GM19035 (cell line): ENCODE measurements around the gene GFI1B.

Source experiments
- ATAC-seq: cut with Tn5 transposase; IDR thresholded peaks from one replicate; pipeline ENCODE4 v1.9.1; 2021; ENCODE audit not compliant: unreplicated experiment

The GFI1B gene

DNA sequence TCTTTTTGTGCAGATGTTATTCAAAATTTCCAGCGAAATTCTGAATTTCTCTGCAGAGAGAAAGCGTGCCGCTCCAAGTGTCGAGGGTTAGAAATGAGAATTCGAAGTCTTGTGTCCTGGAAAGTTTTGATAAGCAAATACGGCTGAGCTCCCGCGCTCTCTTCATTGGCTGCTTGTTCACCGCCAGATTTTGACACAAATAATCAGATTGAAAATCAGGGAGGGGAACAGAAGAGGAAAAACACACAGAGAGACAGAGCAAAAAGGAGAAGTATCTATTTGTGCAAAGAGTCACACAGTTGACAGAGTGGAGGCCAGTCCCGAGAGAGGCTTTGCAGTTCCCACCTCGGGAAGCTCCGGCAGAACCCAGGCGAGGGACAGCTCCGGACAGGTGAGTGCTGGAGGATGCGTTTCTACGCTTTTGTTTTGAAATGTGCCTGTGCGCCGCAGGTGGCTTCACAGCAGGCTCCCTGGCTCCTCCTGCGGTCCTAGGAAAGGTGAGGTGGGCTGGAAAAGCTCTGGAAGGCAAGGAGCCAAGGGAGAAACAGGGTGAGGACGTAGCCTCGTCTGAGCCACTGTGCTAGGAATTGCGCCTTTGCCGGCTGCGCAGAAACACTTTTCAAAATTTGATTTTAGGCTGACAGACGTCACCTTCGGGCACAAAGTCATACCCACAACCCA is at the start of gene GFI1B:
Gene GFI1B (plus strand): TSS at position 244 of the 681 bp plus-strand sequence. CDS start 7,985 bp downstream, outside the sequence.
- no peak for ATAC-seq

GRCh38 chr9:132931178-132931735 is 47.2 kb upstream of the GFI1B start:
- ATAC-seq: no peak

- ATAC-seq: no peak
Observed at GRCh38 chr9:132935026-132935425, 43.5 kb upstream of the GFI1B start.

DNA sequence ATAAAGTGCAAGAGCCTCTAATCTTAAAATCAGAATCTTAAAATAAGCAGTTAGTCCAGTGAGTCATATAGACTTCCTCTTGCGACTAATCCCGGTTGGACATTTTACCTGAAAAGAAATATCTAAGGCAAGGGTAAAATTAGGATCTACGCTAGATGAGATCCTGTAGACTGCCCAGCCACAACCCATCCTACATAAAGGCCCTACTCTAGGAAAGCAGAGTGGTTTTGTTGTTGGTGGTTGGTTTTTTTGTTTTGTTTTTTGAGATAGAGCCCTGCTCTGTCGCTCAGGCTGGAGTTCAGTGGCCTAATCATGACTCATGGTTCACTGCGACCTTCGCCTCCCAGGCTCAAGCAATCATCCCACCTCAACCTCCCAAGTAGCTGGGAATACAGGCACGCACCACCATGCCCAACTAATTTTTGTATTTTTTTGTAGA is 41.0 kb upstream of the GFI1B start:
- no peak for ATAC-seq

- ATAC-seq: no peak
Observed at GRCh38 chr9:132939169-132939568, 39.3 kb upstream of the GFI1B start.

DNA sequence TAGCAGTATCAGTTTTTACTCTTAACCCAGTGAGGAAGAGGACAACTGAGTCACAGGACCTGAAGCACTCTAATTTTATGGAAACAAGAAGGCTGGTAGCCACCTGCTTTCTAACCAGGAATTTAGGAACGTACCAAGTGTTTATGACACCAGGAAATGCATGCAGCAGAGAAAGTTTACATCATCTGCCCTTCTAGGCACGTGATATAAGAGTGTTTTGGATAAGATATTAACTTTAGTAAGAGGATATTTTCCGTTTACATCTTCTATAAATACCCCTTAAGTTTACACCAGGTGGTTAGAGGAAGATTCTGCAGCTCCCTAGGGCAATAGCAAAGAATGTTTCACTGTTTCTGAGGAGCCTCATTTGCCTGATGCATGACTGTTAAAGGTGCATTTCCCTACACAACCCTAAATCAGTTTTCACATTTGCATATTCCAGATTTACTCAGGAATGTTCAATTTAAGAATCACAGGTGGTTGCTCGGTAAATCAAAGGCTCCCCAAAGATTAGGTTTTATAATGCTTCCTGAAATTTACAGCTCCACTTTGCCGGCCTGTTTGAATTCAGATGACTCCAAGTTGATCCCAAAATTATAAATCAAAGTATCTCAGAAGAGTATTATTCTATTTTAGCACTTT is 35.8 kb upstream of the GFI1B start:
- no peak for ATAC-seq

DNA sequence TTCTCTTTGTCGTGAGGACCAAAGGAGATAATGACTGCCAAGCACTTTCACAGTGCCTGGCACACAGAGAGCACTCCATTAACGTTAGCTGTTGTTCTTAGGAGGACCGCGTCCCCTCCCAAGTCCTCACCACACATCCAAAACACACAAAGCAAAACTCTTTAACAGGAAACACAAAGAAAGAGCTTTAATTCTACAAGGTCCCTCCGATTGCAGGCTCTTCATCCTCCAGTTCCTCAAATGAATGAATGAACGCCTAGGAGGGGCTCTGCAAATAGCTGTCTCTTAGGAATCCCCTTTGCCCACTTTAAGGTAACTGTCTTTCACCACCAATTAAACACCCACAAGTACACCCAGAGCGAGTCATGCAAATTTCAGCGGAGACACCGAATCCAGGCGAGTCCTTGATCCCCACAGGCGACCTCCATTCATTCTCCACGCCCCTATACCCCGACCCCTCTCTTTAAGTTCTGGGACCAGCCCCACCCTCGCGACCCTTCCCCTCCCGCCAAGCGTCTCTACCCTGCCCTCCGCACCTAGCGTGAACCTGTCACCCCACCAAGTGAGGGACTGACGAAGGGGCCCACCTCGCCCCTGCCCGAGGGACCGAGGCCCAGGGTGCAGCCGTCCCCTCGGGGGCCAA is 34.7 kb upstream of the GFI1B start:
- peak; percentile 8 for ATAC-seq

- ATAC-seq: peak; percentile 73
Observed at GRCh38 chr9:132944294-132945185, 34.0 kb upstream of the GFI1B start, which contains the start of gene TSC1. TSS of gene TSC1 (minus strand) at chr9:132944616. CDS start at chr9:132928872, 15,744 bp downstream.

- ATAC-seq: peak; percentile 10
Observed at GRCh38 chr9:132945186-132946130, 33.0 kb upstream of the GFI1B start.

DNA sequence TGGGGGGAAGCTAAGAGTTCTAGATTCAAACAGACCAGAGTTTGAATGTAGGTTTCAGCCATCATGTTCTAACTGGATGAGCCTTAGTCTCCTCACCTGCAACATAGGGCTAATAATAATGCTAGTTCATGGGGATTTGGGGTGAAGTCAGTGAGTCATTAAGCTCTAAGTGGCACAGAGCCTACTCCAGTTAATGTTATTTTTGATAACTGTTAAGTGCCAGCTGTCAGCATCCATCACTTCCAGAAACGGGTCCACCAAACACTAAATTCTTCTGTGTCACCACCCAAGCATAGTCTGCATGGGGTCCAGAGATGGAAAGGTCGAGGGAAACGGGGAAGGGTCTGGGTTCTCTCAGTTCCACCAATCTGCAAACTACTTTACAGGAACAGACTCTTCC is 32.3 kb upstream of the GFI1B start:
- no peak for ATAC-seq

GRCh38 chr9:132946631-132947295 is 31.7 kb upstream of the GFI1B start:
- no peak for ATAC-seq

GRCh38 chr9:132947756-132948155 is 30.7 kb upstream of the GFI1B start:
- no peak for ATAC-seq

GRCh38 chr9:132948482-132949050 is 29.9 kb upstream of the GFI1B start:
- ATAC-seq: no peak

GRCh38 chr9:132949709-132950108 is 28.8 kb upstream of the GFI1B start:
- ATAC-seq: no peak

DNA sequence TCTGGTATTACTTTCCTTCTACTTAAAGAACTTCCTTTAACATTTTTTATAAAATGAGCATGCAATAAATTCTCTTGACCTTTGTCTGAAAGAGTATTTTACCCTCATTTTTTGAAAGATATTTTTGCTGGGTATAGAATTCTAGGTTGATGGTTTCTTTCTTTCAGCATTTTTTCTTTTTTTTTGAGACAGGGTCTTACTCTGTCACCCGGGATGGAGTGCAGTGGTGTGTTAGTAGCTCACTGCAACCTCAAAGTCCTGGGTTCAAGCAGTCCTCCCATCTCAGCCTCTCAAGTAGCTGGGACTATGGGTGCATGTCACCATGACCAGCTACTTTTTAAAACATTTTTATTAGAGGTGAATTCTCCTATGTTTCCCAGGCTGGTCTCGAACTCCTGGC is 23.4 kb upstream of the GFI1B start:
- no peak for ATAC-seq

DNA sequence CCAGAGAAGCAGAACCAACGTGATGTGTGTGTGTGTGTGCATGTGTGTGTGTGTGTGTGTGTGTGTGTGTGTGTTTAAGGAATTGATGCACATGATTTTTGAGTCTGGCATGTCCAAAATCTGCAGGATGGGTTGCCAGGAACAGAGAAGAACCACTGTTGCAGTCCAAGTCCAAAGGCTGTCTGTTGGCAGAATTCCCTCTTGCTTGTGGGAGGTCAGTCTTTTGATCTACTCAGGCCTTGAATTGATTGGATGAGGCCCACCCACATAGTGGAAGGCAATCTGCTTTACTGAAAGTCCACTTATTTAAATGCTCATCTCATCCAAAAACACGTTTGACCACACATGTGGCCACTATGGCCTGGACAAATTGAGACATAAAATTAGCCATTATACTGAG is 22.7 kb upstream of the GFI1B start:
- no peak for ATAC-seq

DNA sequence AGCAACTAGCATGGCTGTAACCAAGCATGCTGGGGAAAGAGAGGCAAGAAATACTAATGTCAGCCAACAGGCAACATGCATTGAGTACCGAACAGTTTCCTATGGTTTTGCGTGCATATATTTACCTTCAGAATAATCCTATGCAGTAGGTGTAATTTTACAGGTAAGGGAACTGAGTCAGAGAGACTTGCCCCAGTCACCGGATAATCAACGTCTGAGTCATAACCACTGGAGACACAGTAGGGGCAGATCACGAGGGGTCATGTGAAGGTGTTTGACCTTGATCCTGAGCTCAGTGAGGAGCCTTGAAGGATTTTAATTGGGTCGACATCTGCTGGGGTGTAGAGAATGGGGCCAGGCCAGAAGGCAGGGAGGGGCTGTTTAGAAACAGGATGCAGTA is 20.7 kb upstream of the GFI1B start:
- ATAC-seq: no peak

DNA sequence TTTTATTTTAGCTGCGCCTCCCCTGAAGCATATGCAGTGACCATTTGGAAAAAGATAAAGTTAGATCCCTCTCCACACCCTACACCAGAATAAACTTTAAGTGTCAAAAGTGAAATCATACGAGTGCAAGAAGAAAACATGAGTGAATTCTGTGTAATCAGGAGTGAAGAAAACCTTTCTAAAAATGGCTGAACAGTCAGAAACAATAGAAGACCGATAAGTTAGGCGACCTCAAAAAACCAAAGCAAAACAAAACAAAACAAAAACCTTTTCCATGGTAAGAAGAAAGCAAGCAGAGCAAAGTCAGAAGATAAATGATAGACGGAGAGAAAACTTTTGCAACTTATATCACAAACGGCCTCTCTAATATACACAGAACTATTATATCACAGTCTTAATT is 17.5 kb upstream of the GFI1B start:
- no peak for ATAC-seq

DNA sequence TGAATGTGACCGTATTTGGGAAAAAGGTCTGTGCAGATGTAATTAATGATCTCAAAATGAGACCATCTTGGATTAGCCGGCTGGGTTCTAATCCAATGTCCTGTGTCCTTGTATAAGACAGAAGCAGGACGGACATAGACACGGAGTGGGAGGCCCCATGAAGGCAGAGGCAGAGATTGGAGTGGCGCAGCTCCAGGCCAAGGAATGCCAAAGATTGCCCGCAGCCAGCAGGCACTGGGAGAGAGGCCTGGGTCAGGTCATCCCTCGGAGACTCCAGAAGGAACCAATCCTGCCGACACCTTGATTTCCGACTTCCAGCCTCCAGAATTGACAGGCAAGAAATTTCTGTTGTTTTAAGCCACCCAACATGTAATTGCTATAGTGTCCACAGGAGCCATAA is 13.0 kb upstream of the GFI1B start:
- no peak for ATAC-seq
